HEK293 (cell line): Measurements from ENCODE around the gene PLEK2.

Experiments used
- CTCF ChIP-seq: fragments of 450-650 bp; formaldehyde crosslinking; IDR thresholded peaks from 2 replicates; pipeline ENCODE4 v1.5.1; 2016; ENCODE audit warnings: missing biosample characterization, missing genetic modification characterization
- PRDM2 ChIP-seq: fragments of 450-650 bp; formaldehyde crosslinking; IDR thresholded peaks from 2 replicates; pipeline ENCODE4 v1.5.1; 2016; ENCODE audit warnings: missing biosample characterization, missing genetic modification characterization, borderline replicate concordance
- TRIM28 ChIP-seq: IDR thresholded peaks from 2 replicates; pipeline ENCODE4 v1.6.1; 2011; ENCODE audit warnings: low read length, control low read depth, borderline replicate concordance
- ZNF121 ChIP-seq: fragments of 450-650 bp; formaldehyde crosslinking; IDR thresholded peaks from 2 replicates; pipeline ENCODE4 v1.5.1; 2016; ENCODE audit warnings: missing biosample characterization, missing genetic modification characterization
- ZNF704 ChIP-seq: fragments of 450-650 bp; formaldehyde crosslinking; IDR thresholded peaks from 2 replicates; pipeline ENCODE4 v1.5.1; 2016; ENCODE audit warnings: missing biosample characterization, missing genetic modification characterization
- ZNF777 ChIP-seq: fragments of 450-650 bp; formaldehyde crosslinking; IDR thresholded peaks from 2 replicates; pipeline ENCODE4 v1.5.1; 2017; ENCODE audit warnings: missing biosample characterization, missing genetic modification characterization, borderline replicate concordance

- TF ChIP-seq ZNF121 (tag by site-specific recombination) (no peak), CTCF (tag by site-specific recombination) (no peak), PRDM2 (no peak), ZNF777 (tag by site-specific recombination) (no peak), ZNF704 (tag by site-specific recombination) (no peak), TRIM28 (no peak)
Measured at GRCh38 chr14:67447033-67447381, 35.0 kb upstream of the PLEK2 start.
